HL-60/S4 treated with retinoic acid at 250 ng/mL for 4 days and 3 days (cell line): ENCODE measurements around the gene BNC2.

Experiments used
- in situ Hi-C: fragments of 300-500 bp; cut with MboI; formaldehyde crosslinking; loops from 2 replicates; pipeline ENCODE4 v1.7.0; 2022; ENCODE audit warnings: low sequenced_read_pairs

BNC2 gene

DNA sequence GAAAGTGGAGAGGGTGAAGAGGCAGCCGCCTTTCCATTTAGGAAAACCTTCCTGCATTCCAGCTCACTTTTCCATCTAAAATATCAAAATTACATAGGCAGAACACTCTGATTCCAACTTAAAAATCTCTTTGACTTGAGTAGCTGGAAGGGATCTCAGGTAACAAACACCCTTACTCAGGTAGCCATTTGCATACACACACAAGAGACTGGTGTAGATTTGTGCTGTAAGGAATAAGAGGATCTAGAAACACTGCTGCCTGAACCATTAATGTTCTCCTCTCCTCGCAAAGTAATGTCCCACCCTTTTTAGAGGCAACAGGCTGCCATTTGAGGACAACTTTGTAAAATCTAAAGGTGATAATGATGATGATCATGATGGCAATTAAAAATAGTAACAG lies 53.5 kb downstream of the BNC2 start:
- in situ Hi-C loops, result no loop called here

DNA sequence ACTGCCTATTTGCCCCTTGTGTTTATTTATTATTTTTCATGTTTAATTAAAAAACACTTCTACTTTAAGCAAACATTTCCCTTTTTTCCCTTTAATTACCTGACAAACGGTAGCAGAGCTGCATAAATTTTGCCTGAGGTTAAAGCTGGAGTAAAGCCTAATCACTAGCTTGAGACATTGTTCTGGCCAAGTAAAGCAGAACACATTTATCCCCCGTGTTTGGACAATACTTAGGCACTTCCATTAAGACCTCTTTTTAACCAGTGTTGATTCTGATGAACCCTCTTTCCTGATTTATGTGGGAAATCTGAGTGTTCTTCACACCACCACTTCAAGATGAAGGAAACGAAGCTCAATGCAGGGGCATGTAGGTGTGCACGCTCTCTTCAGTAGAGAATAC lies 54.5 kb downstream of the BNC2 start:
- in situ Hi-C loops, result no loop called here

DNA sequence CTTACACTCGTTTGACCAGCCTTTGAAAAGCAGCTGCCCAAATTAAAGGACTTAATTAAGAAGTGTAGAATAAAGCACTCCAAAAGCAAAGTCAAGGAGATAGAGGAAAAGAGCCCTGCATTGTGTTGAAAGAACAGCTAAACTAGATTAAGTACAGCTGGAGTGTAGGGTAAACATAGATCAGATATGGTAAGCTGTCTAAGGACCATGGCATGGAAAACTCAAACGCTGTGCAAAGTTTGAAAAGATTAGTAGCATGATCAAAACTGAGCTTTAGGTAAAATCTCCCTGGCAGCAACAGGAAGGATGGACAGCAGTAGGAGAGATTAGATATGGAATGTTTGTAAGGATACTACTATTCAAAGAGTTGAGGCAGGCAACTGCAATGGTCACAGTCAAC lies 55.4 kb downstream of the BNC2 start:
- in situ Hi-C loops, result no loop called here

DNA sequence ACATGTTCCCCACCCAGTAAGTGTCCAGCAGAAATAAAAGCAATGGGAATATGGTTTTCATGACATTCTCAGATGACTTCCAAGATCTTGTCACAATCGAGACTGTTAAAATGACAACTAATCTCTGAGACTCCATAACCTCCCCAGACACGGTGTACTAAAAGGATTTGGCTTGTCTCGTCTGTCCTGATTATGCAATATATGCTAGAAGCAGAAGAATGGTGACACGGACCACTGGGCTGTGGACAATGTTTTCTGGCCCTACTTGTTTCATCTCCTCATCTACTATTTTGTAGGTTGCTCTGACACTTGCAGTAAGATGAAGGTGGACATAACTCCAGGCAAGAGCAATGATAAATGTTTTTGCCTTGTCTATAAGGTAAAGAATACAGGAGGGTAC lies 56.6 kb downstream of the BNC2 start:
- in situ Hi-C loops, result no loop called here

DNA sequence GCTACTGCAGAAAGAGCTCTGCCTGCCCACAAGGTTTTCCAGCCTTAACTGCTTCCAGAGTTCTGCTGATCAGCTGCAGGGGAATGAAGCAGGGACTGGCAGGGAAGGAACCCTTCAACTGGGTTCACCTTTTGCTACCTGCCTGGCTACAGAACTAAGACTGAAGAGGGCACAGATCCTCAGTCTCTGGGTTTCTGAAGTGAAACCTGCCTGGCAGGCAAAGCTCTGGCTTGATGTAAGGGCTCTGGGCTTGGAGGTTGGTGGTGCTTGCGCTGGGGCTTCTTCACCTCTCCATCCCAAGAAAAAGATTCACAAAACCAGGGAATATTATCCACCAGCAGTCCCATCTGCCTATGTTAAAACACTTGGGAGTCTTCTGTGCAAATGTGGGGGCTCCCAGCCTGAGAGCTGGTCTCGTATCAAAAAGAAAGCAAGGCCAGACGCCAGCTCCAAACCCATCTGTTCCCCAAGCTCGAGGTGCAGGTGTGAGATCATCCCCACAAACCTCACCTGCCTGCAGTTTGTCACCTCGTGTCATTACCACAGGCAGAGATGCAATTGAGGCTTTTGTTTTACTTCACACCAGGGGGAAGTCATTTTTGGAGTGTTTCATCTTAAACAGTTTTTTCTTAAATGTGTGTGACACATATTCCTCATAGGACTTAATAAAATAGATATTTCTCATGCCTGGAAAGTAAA lies 58.3 kb downstream of the BNC2 start:
- in situ Hi-C loops, result no loop called here

DNA sequence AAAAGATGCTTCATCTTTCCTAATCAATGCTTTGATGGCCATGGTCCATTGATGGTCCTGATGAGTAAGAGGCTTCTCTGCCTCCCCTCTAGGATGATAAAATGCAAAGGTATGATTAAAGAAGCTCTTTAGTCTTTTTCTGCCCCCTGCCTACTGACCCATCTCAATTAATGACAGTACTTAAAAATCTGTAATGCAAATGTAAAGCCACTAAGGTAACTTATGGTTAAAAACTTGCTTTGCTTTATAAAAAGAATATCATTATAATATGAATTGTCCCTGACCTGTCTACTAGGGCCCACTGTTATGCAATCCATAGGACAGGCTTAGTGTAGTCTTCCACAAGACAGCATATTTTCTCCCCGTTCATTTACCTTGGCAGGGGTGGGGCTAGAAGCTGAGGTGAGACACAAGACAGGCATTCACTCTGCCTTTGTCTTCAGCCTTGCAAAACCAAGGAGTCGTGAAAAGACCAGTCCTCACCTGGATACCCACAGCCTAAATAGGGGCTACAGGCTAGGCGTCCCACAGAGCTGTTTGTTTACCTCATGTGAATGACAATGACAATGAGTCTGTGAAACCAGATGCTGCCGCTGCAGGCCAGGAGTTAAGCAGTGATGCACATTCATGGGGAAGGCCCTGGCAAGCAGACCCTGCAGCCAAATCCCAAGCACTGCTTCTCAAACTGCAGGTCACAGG lies 60.4 kb downstream of the BNC2 start:
- in situ Hi-C loops, result no loop called here

DNA sequence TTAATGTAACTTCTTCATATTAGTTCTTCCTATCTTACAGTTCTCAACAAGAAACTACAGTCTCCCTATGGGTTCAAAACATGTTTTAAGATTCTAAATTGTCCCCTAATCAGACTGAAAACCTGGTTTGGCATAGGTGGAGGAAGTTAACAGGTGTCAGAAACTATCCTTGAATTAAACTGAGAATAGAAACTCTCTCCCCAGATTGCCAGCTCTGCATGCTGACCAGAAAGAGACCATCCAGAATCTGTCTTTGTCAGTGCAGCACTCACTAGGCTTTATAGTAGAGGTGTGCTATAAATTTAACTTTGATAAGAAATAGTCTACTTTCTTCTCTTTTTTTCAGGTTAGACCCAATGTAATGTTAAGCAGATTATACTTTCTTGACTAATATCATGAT lies 63.8 kb downstream of the BNC2 start:
- in situ Hi-C loops, result no loop called here

DNA sequence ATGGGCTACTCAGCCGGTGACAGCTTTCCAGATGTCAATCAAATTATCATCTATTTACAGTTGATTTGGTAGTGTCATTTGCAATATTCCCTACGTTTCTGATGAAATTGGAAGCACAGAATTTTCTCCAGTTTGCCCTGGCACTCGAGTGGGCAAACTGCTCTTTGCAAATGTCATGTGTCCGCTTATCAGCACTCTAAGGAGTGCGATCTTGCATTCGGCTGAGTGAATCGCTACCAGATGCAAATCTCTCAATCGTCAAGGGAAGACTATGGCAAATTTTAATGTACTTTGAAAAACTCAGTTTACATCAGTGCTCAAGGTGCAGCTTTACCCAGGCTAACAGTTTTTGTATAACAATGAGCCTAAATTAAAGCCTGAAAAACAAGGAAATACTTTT lies 66.8 kb downstream of the BNC2 start:
- in situ Hi-C loops, result no loop called here

DNA sequence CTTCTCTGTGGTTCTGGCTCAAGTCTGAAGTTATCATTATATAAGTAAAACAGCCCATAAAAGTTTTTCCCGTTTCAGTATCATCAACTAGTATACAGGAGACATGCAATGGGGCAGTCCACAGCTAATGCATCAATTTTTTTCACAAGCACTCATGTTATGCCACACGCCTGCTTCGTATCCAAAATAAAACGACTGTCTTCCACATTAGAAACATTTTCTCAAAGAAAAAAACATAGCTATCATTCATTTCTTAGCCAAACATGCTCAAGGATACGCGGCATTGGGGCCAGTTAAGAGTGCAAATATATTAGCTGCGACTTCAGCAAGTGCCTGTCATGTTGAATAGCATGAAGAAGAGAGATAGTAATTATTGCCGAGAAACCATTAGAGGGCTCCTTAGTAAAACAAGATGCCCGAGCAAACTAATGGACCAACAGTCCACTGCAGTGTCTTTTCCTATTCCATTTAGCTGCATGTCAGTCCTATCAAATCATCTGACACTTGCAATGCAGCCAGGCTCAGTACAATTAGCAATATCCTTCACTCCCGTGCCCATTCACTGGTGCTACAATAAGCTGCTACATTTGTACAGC lies 68.5 kb downstream of the BNC2 start:
- in situ Hi-C loops, result no loop called here

DNA sequence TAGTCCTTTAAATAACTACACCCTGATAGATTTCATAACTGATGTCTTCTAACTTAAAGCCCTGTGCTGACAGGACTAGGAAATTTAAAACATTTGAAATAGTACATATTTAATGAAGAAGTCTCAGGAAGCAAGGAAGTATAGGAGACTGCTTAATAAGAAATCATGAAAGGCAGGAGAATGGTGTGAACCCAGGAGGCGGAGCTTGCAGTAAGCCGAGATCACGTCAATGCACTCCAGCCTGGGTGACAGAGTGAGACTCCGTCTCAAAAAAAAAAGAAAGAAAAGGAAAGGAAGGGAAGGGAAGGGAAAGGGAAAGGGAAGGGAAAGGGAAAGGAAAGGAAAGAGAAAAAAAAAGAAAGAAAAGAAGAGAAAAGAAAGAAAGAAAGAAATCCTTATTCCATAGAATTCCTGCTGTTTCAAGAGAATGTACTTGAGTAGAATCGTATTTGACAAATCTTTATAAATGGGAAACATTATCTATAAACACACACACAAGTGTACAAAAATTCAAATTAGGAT lies 74.1 kb downstream of the BNC2 start:
- in situ Hi-C loops, result no loop called here

DNA sequence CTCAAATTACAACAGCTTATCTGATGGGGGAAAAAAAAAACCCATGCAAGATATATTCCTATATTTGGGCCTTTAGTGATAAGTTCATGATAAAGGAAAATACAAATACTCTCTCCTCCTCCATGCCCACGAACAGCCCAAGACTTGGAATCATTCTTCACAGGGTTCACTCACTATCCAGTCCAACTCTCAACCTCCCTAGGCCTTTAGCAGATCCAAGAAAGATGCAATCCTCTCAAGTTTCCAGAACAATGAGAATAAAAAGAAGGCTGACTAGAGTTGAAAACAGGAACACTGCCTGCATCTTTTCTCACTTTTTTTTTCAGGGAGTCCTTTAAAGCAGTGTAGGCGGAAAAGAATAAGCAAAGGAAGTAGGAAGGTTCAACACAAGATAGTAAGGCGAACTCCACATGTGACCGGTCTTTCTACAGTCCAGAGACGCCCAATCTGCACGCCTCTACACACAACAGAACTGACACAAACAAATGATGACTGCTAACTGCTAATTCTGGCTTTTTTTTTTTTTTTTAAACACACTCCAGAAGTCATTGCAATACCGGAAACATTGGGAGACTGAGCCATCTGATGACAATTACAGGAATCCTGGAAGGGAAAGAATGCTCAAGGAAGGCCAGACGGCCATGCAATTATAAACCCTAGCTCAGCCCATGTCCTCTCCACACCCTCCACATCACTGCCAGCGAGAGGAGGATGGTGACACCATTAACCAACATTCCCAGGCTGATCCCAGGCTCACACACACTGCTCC lies 75.4 kb downstream of the BNC2 start:
- in situ Hi-C loops, result no loop called here

DNA sequence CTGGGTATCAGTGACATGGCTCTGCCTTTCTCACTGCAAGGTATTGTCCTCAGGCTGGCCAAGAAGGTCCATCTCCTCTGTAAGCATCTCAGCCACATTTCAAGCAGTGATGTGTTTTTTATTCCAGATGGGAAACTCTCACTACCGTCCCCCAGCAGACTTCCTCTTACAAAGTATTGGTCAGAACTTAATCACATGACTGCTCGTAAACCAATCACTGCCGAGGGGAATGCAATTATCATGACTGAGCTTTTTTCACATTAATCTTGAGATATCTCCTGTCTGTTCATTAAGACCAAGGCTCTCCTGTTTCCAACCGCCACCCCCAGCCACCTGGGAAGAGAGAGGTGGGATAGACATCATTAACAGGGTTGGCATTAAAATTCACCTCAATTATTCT lies 76.4 kb downstream of the BNC2 start:
- in situ Hi-C loops, result no loop called here

DNA sequence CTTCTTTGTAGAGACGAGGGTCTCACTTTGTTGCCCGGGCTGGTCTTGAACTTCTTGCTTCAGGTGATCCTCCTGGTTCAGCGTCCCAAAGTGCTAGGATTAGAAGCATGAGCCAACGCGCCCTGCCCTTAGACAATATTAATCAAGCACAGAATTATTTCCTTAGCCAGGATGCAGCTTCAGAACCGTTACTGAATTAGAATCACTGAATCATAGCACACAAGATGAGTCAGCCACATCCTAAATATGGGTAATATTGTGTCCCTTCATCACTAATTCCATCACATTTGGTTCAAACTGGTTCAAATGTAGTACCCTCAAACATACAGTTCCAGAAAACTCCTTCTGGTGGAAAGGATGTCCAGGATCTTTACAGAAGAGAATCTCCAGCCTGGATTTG lies 82.7 kb downstream of the BNC2 start:
- in situ Hi-C loops, result no loop called here

DNA sequence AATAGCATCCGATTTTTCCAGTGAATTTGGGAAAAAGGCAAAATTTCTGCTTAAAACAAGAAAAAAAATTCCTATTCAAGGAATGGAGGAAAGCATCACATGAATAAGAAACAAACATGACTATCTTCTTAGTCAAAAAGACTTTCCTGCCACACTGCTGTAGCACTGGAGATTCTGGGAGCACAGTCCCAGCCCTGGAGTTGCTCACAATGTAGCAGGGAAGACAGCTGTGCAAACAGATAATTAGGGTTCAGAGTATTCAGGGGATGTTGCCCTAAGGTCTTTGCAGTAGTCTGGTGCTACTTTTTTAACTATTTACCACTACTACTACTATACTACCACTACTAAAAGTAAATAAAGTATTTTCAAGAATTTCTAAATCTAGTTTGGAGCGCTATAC lies 86.5 kb downstream of the BNC2 start:
- in situ Hi-C loops, result no loop called here

DNA sequence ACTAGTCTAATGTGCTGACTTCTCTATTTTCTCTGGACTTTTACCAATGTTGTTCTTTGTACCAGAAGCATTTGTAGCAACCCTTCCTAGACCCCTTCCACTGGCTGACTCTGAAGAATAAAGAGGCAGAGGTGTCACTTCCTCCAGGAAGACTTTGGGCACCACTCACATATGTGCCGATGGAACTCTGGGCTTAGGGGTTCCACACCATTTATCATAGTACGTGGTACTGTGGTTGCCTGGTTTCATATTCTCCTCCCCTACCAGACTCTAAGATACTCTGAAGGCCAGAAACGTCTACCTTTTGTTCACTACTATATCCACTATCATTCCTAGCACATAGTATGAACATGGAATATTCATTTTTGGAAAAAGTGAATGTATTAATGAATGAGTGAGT lies 88.0 kb downstream of the BNC2 start:
- in situ Hi-C loops, result no loop called here

DNA sequence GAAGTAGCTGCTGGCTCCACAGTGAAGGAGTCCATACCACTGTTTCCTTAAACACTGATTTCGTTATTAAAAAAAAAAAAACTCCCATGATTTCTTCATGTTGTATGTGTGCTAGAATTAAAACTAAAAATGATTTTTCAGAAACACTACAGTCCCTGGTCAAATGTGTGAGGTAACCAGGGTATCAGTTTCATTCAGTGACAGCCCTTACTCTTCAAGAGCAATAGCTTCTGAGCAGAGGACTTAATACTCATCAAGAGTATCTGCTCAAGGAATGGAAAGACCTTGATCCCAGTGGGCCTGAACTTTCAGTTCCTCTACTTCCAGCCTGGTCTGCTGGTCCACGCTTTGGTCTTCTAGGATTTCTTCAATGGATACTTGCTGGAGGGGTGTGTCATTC lies 95.1 kb downstream of the BNC2 start:
- in situ Hi-C loops, result no loop called here

DNA sequence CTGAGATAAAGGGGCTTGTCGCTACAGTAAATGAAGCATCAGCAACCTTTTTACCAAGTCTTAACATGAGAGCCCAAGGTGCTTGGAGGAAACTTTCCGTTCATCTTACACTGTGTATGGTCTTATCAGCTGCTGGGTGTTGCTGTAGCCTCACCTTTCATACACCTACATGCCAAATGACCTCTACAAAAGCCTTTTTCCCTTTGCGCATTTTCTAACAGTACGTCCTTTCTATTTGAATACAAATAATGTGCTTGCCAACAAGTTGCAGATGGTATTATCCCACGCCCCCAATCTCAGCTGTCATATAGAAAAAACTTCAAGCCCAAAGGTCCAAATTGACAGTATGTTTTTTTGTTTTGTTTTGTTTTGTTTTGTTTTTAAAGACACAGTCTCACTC lies 96.9 kb downstream of the BNC2 start:
- in situ Hi-C loops, result no loop called here

DNA sequence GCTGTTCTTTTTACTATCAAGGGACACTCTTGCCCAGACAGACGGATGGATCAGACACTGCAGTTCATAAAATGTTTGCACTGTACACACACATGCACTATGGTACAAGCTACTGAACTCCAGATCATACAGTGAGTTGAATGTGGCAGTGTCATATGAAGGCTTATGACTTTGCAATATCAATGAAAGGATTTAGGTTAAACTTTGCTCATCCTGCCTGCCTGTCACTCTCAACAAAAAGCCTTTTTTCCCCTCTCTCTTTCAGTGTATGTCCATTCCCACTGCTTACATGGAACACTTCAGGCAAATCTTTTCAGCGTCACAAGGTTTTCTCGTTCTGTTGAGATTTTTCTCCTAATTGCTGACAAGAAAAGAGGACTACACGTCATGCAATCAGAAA lies 97.4 kb downstream of the BNC2 start:
- in situ Hi-C loops, result no loop called here

DNA sequence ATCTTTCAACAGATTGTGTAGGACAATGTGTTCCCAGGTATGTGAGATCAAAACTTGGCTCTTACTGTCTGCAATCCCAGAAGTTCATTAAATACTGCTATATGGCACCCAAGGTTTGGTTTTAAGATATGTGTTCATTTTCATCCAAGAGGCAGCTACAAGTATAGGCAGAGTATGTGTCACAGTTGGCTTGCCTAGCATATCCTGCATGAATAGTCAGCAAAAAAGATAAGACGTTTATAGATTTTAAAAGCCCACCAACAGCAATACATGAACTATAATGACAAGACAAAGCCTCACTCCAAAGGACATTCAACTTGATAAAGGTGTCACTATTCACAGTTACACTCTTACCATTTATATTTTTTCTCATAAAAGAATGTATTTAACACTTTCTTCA lies 99.1 kb downstream of the BNC2 start:
- in situ Hi-C loops, result no loop called here

DNA sequence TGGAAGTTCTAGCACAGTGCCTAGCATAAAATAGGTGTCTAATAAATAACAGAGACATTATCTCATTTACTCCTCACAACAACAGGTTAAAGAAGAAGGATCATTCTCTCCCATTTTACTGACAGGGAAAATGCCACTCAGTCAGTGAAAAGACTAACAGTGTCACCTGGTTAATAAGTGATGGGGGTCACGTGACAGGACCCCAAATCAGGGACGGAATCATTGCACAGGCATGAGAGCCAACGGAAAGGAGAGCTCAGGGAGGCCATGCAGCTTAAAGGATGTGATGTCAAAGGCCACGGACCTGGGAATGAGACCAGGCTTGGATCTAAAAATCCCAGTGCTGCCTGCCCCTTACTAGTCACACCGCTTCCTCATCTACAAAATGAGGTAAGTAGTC lies 101.2 kb downstream of the BNC2 start:
- in situ Hi-C loops, result no loop called here

DNA sequence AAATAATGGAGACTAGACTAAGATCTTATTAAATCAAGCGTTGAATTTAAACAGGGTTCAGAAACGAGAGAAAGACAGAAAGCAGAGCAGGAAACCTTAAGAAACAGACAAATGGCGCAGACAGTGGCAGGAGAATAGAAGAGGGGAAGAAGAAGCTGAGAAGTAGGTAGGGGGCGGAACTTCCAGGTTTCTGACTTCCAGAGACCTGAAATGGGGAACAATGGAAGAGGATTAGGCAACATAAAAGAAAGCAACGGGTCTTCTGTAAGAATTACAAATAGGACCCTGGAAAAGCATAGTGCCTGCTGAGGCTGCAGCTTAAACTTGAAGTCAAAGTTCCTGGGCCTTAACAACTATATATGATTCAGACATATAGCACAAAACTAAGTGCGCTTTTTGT lies 101.7 kb downstream of the BNC2 start:
- in situ Hi-C loops, result no loop called here

DNA sequence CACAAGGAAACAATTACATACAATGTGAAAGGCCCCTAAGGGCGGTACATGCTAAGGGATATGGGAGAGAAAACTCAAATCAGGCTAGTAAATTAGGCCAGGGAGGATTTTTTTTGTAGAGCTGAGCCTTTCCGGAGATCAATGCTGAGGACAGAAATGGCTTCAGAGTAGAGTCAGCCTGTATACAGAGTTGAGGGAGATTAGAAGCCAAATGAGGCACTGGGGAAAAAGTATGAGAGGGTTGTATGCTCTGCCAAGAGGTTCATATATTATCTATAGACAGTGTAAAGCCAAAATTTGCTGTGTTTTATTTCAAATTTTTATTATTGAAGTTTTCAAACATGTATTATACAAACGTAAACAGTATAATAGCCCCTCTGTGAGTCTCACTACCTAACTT lies 103.1 kb downstream of the BNC2 start:
- in situ Hi-C loops, result no loop called here
